LNCaP clone FGC (cell line): ENCODE results near the gene CLN5.
"Not testable (repeated sequence)": the region's sequence is repeated elsewhere in the genome, so short reads cannot be mapped to it uniquely, and the experiment has no call there.

Experiments
- DNase-seq: peaks from one replicate; pipeline ENCODE4 v3.0.0-alpha.2; 2011; ENCODE audit warnings: low read depth
- H3K4me3 ChIP-seq: 2 replicates; pipeline ENCODE4 v1.5.1; 2011; ENCODE audit warnings: mild to moderate bottlenecking, low read depth, low read length, control low read depth
- CTCF ChIP-seq: IDR thresholded peaks from 2 replicates; pipeline ENCODE4 v1.5.1; 2012; ENCODE audit warnings: mild to moderate bottlenecking; ENCODE audit not compliant: control insufficient read depth, insufficient read depth; ENCODE audit errors: extremely low read depth

The CLN5 gene

GRCh38 chr13:76954538-76954937, 37.3 kb upstream of the CLN5 start:
- DNase-seq, result no peak
- TF ChIP-seq CTCF, result no peak
- no peak overlapping the region for H3K4me3 ChIP-seq

GRCh38 chr13:76955193-76955592, 36.7 kb upstream of the CLN5 start:
- no peak for DNase-seq
- no peak for TF ChIP-seq CTCF
- H3K4me3 ChIP-seq, result no peak overlapping the region

- DNase-seq, result no peak
- TF ChIP-seq CTCF, result no peak
- H3K4me3 ChIP-seq, result no peak overlapping the region
Observed at GRCh38 chr13:76955661-76956060, 36.2 kb upstream of the CLN5 start.

GRCh38 chr13:76958841-76959432, 32.9 kb upstream of the CLN5 start:
- DNase-seq, result no peak
- TF ChIP-seq CTCF, result no peak
- no peak overlapping the region for H3K4me3 ChIP-seq

- DNase-seq, H3K4me3 ChIP-seq: not testable (repeated sequence)
Observed at GRCh38 chr13:76959734-76960133, 32.1 kb upstream of the CLN5 start.

GRCh38 chr13:76965759-76966421, 26.0 kb upstream of the CLN5 start:
- H3K4me3 ChIP-seq, result no peak overlapping the region
- TF ChIP-seq CTCF, result no peak
- no peak for DNase-seq

- H3K4me3 ChIP-seq, result no peak overlapping the region
- no peak for DNase-seq
- no peak for TF ChIP-seq CTCF
Observed at GRCh38 chr13:76967031-76967430, 24.9 kb upstream of the CLN5 start.
